ENCODE data around the gene MARS1. TPM values are rescaled to one million over a fixed set of nuclear protein-coding genes. Genes with fewer than 3 reads are reported as not detected.

MARS1 gene
- total and polyA plus RNA-seq, 2 donors (not counting 1 experiment from before 2014, with no cell fraction given) = 89.9 to 352 TPM

DNA sequence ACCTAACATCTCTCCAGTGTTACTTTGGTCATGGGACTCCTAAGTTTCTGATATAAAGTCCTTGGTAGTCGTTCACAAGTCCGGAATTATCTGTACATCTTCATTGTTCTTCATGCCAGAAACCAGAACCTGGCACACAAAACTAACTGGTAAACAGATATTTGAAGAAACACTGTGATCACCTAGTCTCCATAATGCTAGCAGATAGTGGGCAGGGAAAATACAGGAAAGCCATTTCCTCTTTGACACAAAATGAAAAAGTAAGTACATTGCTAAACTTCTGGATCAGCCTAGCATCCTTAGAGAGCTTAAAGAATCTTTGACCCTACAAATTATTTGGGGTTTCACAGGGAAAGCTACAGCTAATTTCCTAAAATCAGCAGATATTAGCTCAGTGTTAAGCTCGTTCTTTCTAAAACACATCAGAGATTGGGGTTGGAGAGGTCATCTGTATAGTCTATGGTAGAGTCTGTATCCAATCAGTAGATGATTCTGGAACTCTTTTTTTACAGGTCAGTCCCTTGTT, 27.6 kb downstream of the MARS1 start:
- TF ChIP-seq, protein P1, sequence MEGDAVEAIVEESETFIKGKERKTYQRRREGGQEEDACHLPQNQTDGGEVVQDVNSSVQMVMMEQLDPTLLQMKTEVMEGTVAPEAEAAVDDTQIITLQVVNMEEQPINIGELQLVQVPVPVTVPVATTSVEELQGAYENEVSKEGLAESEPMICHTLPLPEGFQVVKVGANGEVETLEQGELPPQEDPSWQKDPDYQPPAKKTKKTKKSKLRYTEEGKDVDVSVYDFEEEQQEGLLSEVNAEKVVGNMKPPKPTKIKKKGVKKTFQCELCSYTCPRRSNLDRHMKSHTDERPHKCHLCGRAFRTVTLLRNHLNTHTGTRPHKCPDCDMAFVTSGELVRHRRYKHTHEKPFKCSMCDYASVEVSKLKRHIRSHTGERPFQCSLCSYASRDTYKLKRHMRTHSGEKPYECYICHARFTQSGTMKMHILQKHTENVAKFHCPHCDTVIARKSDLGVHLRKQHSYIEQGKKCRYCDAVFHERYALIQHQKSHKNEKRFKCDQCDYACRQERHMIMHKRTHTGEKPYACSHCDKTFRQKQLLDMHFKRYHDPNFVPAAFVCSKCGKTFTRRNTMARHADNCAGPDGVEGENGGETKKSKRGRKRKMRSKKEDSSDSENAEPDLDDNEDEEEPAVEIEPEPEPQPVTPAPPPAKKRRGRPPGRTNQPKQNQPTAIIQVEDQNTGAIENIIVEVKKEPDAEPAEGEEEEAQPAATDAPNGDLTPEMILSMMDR (conservative IDR thresholded peaks at IDR 0.05 in 1 of 2, IDR thresholded peaks at IDR 0.05 in 1 of 2; ENCODE audit: low read depth in 1 of 2, low read length in 2 of 2) = no peak
- no peak for TF ChIP-seq EZH2 (IDR thresholded peaks at IDR 0.05; ENCODE audit: low read length, missing control alignments)
- Histone ChIP-seq H4K20me1 (ENCODE audit: control insufficient read depth, extremely low read depth, insufficient read depth, low read length) (peaks cover 3% of the 10 kb centered on the region), H3K9ac (ENCODE audit: insufficient read depth, low read length) (no peak overlapping the region), H3K4me3 (replicated peaks in 1 of 4; ENCODE audit: control extremely low read depth in 1 of 4, insufficient read depth in 1 of 4, low read depth in 3 of 4, low read length in 4 of 4) (no peak overlapping the region), H3K79me2 (ENCODE audit: control insufficient read depth, insufficient read depth, low read length) (peaks cover 36% of the 10 kb centered on the region), H2AFZ (ENCODE audit: low read length) (no peak overlapping the region), H3K27ac (ENCODE audit: insufficient read depth, low read length) (no peak overlapping the region), H3K36me3 (ENCODE audit: control insufficient read depth, insufficient read depth, low read length) (peaks cover 30% of the 10 kb centered on the region), H3K27me3 (ENCODE audit: control insufficient read depth, insufficient read depth, low read length) (no peaks in the 10 kb centered on the region), H3K9me3 (ENCODE audit: control insufficient read depth, insufficient read depth, low read depth, low read length) (no peaks in the 10 kb centered on the region), H3K4me2 (ENCODE audit: extremely low read depth, insufficient read depth, low read length) (no peak overlapping the region), H3K4me1 (ENCODE audit: control insufficient read depth, extremely low read depth, insufficient read depth, low read length) (peaks cover 14% of the 10 kb centered on the region)
- DNase-seq (ENCODE audit: low read depth in 2 of 2) = no peak

DNA sequence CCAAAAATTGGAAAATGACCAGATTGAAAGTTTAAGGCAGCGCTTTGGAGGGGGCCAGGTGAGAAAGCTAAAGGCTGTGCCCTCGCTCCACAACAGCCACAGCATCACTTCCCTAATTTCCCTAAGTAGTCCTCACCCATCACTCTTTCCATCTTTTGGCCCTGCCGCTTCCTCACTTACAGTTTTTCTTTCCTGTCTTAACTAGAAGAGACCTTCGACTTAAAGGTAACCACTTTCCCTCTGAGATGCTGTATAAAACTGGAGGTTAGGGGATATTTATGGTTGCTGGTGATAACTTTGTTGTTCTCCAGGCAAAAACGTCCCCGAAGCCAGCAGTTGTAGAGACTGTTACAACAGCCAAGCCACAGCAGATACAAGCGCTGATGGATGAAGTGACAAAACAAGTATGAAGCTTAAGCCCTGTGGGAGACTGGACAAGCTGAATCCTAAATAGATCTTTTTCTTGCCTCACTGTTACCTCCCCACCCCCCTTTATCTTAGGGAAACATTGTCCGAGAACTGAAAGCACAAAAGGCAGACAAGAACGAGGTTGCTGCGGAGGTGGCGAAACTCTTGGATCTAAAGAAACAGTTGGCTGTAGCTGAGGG, 28.2 kb downstream of the MARS1 start:
- H2AFZ ChIP-seq (ENCODE audit: low read length) = no peak overlapping the region
- H3K36me3 ChIP-seq (ENCODE audit: control insufficient read depth, insufficient read depth, low read length) = peaks cover 29% of the 10 kb centered on the region
- H3K4me2 ChIP-seq (ENCODE audit: extremely low read depth, insufficient read depth, low read length) = no peak overlapping the region
- peaks cover 3% of the 10 kb centered on the region for H4K20me1 ChIP-seq (ENCODE audit: control insufficient read depth, extremely low read depth, insufficient read depth, low read length)
- no peak overlapping the region for H3K27ac ChIP-seq (ENCODE audit: insufficient read depth, low read length)
- H3K4me3 ChIP-seq (replicated peaks in 1 of 4; ENCODE audit: control extremely low read depth in 1 of 4, insufficient read depth in 1 of 4, low read depth in 3 of 4, low read length in 4 of 4) = no peak overlapping the region
- H3K79me2 ChIP-seq (ENCODE audit: control insufficient read depth, insufficient read depth, low read length) = peaks cover 36% of the 10 kb centered on the region
- DNase-seq (ENCODE audit: low read depth in 2 of 2) = peak in 1 of 2 donors; percentile 37
- no peak for TF ChIP-seq EZH2 (IDR thresholded peaks at IDR 0.05; ENCODE audit: low read length, missing control alignments)
- TF ChIP-seq, protein P1 (conservative IDR thresholded peaks at IDR 0.05 in 1 of 2, IDR thresholded peaks at IDR 0.05 in 1 of 2; ENCODE audit: low read depth in 1 of 2, low read length in 2 of 2) = no peak
- H3K4me1 ChIP-seq (ENCODE audit: control insufficient read depth, extremely low read depth, insufficient read depth, low read length) = peaks cover 17% of the 10 kb centered on the region
- no peak overlapping the region for H3K9ac ChIP-seq (ENCODE audit: insufficient read depth, low read length)
- no peaks in the 10 kb centered on the region for H3K9me3 ChIP-seq (ENCODE audit: control insufficient read depth, insufficient read depth, low read depth, low read length)
- H3K27me3 ChIP-seq (ENCODE audit: control insufficient read depth, insufficient read depth, low read length) = no peaks in the 10 kb centered on the region

GRCh38 chr12:57516617-57517153, 28.8 kb downstream of the MARS1 start:
- Histone ChIP-seq H4K20me1 (ENCODE audit: control insufficient read depth, extremely low read depth, insufficient read depth, low read length) (peaks cover 3% of the 10 kb centered on the region), H3K4me3 (replicated peaks in 1 of 4; ENCODE audit: control extremely low read depth in 1 of 4, insufficient read depth in 1 of 4, low read depth in 3 of 4, low read length in 4 of 4) (peak overlapping the region in 2 of 4 experiments; percentile 82 to 99), H3K27me3 (ENCODE audit: control insufficient read depth, insufficient read depth, low read length) (no peaks in the 10 kb centered on the region), H3K4me2 (ENCODE audit: extremely low read depth, insufficient read depth, low read length) (no peak overlapping the region), H3K36me3 (ENCODE audit: control insufficient read depth, insufficient read depth, low read length) (peaks cover 29% of the 10 kb centered on the region), H2AFZ (ENCODE audit: low read length) (no peak overlapping the region), H3K4me1 (ENCODE audit: control insufficient read depth, extremely low read depth, insufficient read depth, low read length) (peaks cover 21% of the 10 kb centered on the region), H3K27ac (ENCODE audit: insufficient read depth, low read length) (no peak overlapping the region), H3K79me2 (ENCODE audit: control insufficient read depth, insufficient read depth, low read length) (peaks cover 36% of the 10 kb centered on the region), H3K9me3 (ENCODE audit: control insufficient read depth, insufficient read depth, low read depth, low read length) (no peaks in the 10 kb centered on the region), H3K9ac (ENCODE audit: insufficient read depth, low read length) (no peak overlapping the region)
- no peak for DNase-seq (ENCODE audit: low read depth in 2 of 2)
- TF ChIP-seq, protein P1 (conservative IDR thresholded peaks at IDR 0.05 in 1 of 2, IDR thresholded peaks at IDR 0.05 in 1 of 2; ENCODE audit: low read depth in 1 of 2, low read length in 2 of 2) = no peak
- TF ChIP-seq EZH2 (IDR thresholded peaks at IDR 0.05; ENCODE audit: low read length, missing control alignments) = no peak
